ENCODE measurements around the gene ENAH.

The ENAH gene

DNA sequence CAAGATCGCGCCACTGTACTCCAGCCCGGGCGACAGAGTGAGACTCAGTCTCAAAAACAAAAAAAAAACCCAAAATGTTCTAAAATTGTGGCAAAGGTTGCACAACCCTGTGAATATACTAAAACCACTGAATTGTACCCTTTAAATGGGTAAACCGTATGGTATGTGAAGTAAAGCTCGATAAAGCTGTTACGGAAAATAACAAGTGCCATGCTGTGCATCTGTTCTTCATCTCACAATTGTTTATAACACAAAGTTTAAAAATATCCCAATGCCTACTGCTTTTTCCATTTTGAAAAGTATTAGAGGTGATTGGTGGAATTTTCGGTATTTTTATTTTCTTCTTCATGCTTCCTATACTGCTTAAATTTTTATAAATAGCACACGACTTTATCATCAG is 111.5 kb downstream of the ENAH start:
- H3K9me3 Mint-ChIP-seq, result no peaks in the 10 kb centered on the region
- no peaks in the 10 kb centered on the region for H3K36me3 Mint-ChIP-seq (ENCODE audit: low read depth)
- TF ChIP-seq, protein P1, sequence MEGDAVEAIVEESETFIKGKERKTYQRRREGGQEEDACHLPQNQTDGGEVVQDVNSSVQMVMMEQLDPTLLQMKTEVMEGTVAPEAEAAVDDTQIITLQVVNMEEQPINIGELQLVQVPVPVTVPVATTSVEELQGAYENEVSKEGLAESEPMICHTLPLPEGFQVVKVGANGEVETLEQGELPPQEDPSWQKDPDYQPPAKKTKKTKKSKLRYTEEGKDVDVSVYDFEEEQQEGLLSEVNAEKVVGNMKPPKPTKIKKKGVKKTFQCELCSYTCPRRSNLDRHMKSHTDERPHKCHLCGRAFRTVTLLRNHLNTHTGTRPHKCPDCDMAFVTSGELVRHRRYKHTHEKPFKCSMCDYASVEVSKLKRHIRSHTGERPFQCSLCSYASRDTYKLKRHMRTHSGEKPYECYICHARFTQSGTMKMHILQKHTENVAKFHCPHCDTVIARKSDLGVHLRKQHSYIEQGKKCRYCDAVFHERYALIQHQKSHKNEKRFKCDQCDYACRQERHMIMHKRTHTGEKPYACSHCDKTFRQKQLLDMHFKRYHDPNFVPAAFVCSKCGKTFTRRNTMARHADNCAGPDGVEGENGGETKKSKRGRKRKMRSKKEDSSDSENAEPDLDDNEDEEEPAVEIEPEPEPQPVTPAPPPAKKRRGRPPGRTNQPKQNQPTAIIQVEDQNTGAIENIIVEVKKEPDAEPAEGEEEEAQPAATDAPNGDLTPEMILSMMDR (IDR thresholded peaks at IDR 0.05; ENCODE audit: unreplicated experiment in 3 of 3), result no peak
- H3K4me1 Mint-ChIP-seq, result peaks cover 48% of the 10 kb centered on the region
- H3K27ac Mint-ChIP-seq, result no peak overlapping the region
- no peak overlapping the region for H3K4me3 Mint-ChIP-seq
- no peaks in the 10 kb centered on the region for H3K27me3 Mint-ChIP-seq (ENCODE audit: low read depth)

DNA sequence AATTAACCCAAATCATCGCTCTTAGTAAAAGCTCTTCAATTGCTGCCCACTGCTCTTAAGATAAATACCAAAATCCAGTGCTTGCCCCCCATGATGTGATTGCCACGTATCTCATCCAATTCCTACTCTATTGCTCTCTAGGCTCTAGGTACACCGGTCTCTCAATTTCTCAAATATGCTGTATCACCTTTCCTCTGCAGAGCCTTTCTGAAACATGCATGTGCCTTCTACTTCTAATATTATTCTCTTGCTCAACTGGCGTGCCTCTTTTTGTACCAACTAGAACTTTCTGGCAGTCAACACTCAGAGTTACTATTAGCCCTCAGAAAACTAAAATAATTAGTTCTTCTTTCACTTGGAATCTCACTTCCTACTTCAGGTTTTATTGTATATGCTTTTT is 113.3 kb downstream of the ENAH start:
- H3K27me3 Mint-ChIP-seq (ENCODE audit: low read depth), result no peaks in the 10 kb centered on the region
- TF ChIP-seq, protein P1 (IDR thresholded peaks at IDR 0.05; ENCODE audit: unreplicated experiment in 3 of 3), result no peak
- H3K4me1 Mint-ChIP-seq, result peaks cover 59% of the 10 kb centered on the region
- H3K9me3 Mint-ChIP-seq, result no peaks in the 10 kb centered on the region
- no peak overlapping the region for H3K27ac Mint-ChIP-seq
- no peaks in the 10 kb centered on the region for H3K36me3 Mint-ChIP-seq (ENCODE audit: low read depth)
- no peak overlapping the region for H3K4me3 Mint-ChIP-seq

DNA sequence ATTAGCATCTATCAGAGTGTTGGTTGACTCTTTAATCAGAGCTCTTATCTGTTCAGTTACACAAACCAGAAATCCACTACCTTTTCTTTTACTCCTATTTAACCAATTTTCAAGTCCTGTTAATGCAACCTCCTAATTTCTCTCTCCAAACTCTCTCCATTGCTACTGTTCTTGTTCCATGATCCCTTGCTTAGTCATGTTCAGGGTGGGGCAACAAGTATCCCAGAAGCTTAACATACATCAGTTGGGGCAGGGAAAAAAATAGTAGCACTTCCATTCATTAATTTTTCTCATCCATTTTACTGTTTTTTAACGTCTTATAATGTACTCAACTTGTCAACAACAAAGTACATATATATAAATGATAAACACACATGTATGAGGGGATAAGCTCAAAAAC is 113.9 kb downstream of the ENAH start:
- no peak overlapping the region for H3K27ac Mint-ChIP-seq
- H3K4me3 Mint-ChIP-seq, result no peak overlapping the region
- no peaks in the 10 kb centered on the region for H3K27me3 Mint-ChIP-seq (ENCODE audit: low read depth)
- H3K9me3 Mint-ChIP-seq, result no peaks in the 10 kb centered on the region
- TF ChIP-seq, protein P1 (IDR thresholded peaks at IDR 0.05; ENCODE audit: unreplicated experiment in 3 of 3), result no peak
- no peaks in the 10 kb centered on the region for H3K36me3 Mint-ChIP-seq (ENCODE audit: low read depth)
- peaks cover 61% of the 10 kb centered on the region for H3K4me1 Mint-ChIP-seq

DNA sequence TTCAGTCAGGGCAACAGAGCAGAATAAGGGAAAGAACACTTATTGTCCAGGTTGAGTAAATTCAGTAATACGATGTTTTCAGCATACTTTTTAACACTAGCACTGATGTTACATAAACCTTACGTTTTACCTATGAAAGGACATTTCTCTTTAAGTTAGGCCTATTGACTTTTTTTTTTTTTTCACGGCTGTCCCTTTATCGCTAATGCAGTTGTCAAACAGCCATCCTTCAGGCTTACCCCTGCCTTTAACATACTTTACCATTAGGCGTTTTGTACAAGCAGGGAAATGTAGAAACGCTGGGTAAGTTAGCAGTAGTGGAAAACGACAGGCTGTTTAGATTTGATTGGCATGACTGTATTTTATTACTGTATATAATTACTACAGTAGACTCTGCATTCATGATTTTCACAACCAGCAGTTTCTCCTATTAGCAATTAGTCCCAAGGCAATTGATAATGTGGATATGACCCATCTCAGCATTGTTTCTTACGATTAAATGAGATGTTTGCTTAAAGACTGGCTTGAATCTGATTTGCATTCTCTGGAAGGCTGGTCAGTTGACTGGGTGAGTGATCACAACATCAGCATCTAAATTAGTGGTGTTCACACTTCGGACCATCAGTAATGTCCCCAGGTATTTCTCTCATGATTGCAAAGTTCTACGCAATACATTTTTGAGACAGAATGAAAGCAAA is 115.2 kb downstream of the ENAH start:
- no peaks in the 10 kb centered on the region for H3K27me3 Mint-ChIP-seq (ENCODE audit: low read depth)
- no peaks in the 10 kb centered on the region for H3K36me3 Mint-ChIP-seq (ENCODE audit: low read depth)
- no peaks in the 10 kb centered on the region for H3K9me3 Mint-ChIP-seq
- no peak overlapping the region for H3K4me3 Mint-ChIP-seq
- no peak overlapping the region for H3K27ac Mint-ChIP-seq
- H3K4me1 Mint-ChIP-seq, result peaks cover 69% of the 10 kb centered on the region
- TF ChIP-seq, protein P1 (IDR thresholded peaks at IDR 0.05; ENCODE audit: unreplicated experiment in 3 of 3), result no peak

DNA sequence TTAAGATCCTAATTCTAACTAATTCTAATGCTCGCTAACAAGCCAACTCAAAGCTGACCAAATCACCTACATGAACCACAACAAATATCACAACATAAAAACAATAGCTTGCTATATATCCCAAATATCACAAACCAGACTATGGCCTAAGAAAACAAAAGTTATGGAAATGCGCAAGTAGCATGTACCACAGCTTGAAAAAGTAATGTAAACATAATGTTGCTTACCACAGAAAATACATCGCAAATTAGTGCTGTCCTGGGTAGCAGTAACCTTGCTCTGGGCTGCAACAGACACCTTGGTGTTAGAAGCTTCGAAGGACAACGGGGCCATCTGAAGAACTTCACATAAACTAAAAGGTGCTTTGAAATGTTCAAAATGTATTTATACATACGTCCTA is 117.6 kb downstream of the ENAH start:
- H3K27me3 Mint-ChIP-seq (ENCODE audit: low read depth), result no peaks in the 10 kb centered on the region
- H3K4me3 Mint-ChIP-seq, result no peak overlapping the region
- peaks cover 68% of the 10 kb centered on the region for H3K4me1 Mint-ChIP-seq
- TF ChIP-seq, protein P1 (IDR thresholded peaks at IDR 0.05; ENCODE audit: unreplicated experiment in 3 of 3), result no peak
- no peaks in the 10 kb centered on the region for H3K36me3 Mint-ChIP-seq (ENCODE audit: low read depth)
- no peak overlapping the region for H3K27ac Mint-ChIP-seq
- no peaks in the 10 kb centered on the region for H3K9me3 Mint-ChIP-seq

DNA sequence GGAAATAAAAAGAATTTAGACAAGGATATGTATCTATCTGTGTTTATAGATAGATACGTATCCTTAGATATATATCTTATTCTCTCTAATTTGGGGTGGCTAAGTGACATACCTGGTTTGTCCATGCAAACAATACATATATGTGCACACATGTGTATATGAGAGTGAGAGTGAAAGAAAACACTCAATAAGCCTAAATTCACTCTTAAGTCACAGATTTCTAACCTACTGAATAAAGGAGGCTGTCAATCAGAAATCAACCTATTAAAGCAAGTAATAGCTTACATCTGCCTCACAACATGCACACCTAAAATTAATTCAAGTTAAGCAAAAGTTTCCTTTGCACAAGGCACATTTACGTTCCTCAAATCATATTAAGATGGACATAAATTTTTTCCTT is 118.2 kb downstream of the ENAH start:
- H3K27ac Mint-ChIP-seq, result peak overlapping the region in 1 of 3 experiments; percentile 28
- H3K9me3 Mint-ChIP-seq, result no peaks in the 10 kb centered on the region
- no peak overlapping the region for H3K4me3 Mint-ChIP-seq
- no peaks in the 10 kb centered on the region for H3K36me3 Mint-ChIP-seq (ENCODE audit: low read depth)
- H3K4me1 Mint-ChIP-seq, result peaks cover 65% of the 10 kb centered on the region
- TF ChIP-seq, protein P1 (IDR thresholded peaks at IDR 0.05; ENCODE audit: unreplicated experiment in 3 of 3), result no peak
- no peaks in the 10 kb centered on the region for H3K27me3 Mint-ChIP-seq (ENCODE audit: low read depth)
